Measurements from ENCODE around the gene ZBTB7A. TPM values are rescaled to one million over a fixed set of nuclear protein-coding genes. Genes with fewer than 3 reads are reported as not detected.

The ZBTB7A gene
- total RNA-seq, 1 donor from 2014 or later = 51.9 TPM

DNA sequence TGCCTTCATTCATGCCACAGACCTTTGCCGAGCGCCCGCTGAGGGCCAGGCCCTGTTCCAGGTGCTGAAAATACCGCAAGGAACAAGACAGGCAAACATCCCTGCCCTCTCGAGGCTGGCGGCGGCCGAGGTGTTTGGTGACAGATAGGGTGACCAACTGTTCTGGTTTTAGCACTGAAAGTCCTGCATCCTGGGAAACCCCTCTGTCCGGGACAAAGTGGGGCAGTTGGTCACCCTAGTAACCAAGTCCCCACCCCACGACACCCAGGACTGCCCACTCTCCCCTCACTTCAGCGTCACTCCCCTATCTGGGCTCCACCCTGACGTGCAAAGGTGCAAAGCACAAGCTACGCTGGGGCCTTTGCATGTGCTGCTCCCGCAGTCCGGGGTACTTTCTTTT, 17.3 kb downstream of the ZBTB7A start:
- peak; percentile 46 for DNase-seq
- intact Hi-C loops (cut with DNase I) = no loop called here
- Histone ChIP-seq H3K27ac (no peak overlapping the region), H3K4me3 (no peak overlapping the region), H3K9me3 (no peaks in the 10 kb centered on the region), H3K4me1 (peaks cover 32% of the 10 kb centered on the region), H3K36me3 (peaks cover 82% of the 10 kb centered on the region), H3K27me3 (ENCODE audit: low read depth) (no peaks in the 10 kb centered on the region)
- TF ChIP-seq, protein P1, sequence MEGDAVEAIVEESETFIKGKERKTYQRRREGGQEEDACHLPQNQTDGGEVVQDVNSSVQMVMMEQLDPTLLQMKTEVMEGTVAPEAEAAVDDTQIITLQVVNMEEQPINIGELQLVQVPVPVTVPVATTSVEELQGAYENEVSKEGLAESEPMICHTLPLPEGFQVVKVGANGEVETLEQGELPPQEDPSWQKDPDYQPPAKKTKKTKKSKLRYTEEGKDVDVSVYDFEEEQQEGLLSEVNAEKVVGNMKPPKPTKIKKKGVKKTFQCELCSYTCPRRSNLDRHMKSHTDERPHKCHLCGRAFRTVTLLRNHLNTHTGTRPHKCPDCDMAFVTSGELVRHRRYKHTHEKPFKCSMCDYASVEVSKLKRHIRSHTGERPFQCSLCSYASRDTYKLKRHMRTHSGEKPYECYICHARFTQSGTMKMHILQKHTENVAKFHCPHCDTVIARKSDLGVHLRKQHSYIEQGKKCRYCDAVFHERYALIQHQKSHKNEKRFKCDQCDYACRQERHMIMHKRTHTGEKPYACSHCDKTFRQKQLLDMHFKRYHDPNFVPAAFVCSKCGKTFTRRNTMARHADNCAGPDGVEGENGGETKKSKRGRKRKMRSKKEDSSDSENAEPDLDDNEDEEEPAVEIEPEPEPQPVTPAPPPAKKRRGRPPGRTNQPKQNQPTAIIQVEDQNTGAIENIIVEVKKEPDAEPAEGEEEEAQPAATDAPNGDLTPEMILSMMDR (IDR thresholded peaks at IDR 0.05) = no peak
- ATAC-seq = no peak

DNA sequence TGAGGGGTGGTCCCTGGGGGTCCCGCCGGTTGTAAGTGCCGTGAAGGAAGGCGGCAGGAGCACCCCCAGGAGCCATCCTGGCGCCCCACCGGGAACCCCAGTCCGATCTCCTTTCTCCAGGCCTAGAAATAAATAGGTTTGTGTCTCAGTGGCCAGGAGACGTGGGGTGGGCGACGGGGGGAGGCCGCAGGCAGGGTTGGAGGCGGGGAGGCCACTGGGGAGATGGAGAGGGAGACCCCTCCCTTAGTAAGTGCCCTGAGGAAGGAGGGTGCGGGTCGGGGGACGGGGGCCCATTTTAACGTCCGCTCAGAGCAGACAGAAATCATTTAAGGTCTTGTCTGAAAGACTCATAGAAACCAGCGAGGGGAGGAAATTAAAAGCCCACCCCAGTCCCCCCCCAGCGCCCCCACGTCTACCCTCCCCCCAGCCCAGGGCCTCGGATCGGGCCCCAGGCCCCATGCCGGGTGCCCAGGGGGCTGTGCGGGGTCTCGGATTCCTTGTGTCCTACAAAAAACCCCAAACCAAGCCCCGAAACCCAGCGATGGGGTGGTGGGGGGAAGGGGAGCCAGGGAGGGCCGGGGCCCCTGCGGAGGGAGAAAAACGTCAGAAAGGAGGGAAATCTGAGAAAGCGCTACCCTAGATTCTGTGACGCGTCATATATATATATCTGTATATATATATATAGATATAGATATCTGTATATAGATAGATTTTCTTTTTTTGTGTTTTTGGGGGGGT, 19.6 kb downstream of the ZBTB7A start:
- DNase-seq (no peak), ATAC-seq (no peak)
- H3K4me3 ChIP-seq = no peak overlapping the region
- intact Hi-C loops (cut with DNase I) = no loop called here
- H3K9me3 ChIP-seq = no peaks in the 10 kb centered on the region
- H3K27me3 ChIP-seq (ENCODE audit: low read depth) = no peaks in the 10 kb centered on the region
- H3K27ac ChIP-seq = no peak overlapping the region
- TF ChIP-seq, protein P1 (IDR thresholded peaks at IDR 0.05) = no peak
- peaks cover 69% of the 10 kb centered on the region for H3K36me3 ChIP-seq
- H3K4me1 ChIP-seq = peaks cover 27% of the 10 kb centered on the region

DNA sequence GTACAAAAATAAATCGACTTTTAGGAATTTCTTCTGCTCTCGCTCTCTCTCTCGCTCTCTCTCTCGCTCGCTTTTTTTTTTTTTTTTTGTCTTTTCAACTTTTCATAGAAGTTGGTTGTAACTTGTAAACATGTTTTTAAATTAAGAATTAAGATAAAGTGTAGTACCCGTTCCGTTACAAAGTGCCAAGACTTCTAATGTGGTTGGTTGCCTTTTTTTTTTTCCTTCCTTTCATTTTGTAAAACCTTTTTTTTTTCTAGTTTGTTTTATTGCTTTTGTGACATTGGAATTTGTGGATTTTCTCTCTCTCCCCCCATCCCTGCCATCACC, 20.4 kb downstream of the ZBTB7A start:
- ATAC-seq (no peak), DNase-seq (no peak)
- H3K4me1 ChIP-seq = peaks cover 21% of the 10 kb centered on the region
- no peaks in the 10 kb centered on the region for H3K9me3 ChIP-seq
- intact Hi-C loops (cut with DNase I) = no loop called here
- H3K4me3 ChIP-seq = no peak overlapping the region
- TF ChIP-seq, protein P1 (IDR thresholded peaks at IDR 0.05) = no peak
- no peaks in the 10 kb centered on the region for H3K27me3 ChIP-seq (ENCODE audit: low read depth)
- no peak overlapping the region for H3K27ac ChIP-seq
- peaks cover 71% of the 10 kb centered on the region for H3K36me3 ChIP-seq

DNA sequence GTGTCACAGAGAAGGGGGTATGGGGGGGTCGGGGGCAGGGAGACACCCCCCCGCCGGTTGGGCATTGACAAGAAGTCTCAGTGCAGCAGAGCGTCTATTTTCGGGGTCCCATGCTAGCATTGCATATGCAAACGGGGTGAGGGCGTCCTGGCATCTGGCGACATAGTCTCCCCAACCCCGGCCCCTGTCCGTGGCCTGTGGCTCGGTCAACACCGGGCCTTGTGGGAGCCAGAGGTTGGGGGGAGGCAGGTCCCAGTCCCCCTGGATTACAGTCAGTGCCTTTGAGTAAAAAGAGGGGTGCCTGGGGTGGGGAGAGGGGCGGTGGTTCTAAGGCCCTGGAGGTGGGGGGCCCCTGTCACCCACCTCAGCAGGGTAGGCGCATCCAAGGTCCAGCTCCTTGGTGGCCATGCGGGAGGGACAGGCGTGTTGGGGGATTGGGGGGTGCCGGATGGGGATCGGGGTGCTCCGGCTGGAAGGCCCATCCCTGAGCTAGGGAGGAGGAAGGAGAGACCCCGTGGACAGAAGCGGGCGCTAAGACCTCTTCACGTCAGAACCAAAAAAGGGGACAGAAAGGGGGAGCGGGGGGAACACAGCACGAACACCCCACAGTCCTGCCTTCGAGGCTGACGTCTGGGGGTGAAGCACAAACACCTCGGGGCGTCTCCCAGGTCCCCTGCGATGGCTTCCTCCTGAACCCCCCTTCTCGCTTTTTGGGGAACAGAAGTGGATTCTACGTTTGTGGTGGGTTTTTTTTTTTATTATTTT, 20.9 kb downstream of the ZBTB7A start:
- no peak overlapping the region for H3K27ac ChIP-seq
- H3K4me3 ChIP-seq = no peak overlapping the region
- no peaks in the 10 kb centered on the region for H3K9me3 ChIP-seq
- TF ChIP-seq, protein P1 (IDR thresholded peaks at IDR 0.05) = no peak
- ATAC-seq (no peak), DNase-seq (no peak)
- intact Hi-C loops (cut with DNase I) = no loop called here
- peaks cover 71% of the 10 kb centered on the region for H3K36me3 ChIP-seq
- no peaks in the 10 kb centered on the region for H3K27me3 ChIP-seq (ENCODE audit: low read depth)
- H3K4me1 ChIP-seq = peaks cover 19% of the 10 kb centered on the region

DNA sequence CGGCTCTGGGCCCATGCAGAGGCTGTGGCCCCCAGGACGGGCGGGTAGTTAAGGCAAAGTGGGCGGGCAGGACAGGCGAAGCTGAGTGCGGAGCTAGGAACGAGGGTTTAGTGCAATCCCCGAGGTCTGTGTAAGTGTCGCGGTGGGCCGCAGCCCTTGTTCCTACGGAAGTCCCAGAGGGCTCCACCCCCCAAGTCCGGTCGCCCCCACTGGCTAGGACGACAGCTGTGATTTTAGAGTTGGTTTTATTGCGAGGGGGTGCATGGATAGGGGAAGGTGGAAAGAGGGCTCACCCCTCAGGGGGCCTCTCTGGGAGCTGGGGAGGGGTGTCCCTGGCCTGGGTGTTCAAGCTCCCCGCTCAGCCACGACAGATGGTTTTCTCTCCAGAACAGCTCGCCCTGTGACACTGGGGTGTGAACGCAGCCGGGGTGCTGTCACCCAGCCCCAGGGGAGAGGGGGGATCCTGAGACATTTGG, 21.7 kb downstream of the ZBTB7A start:
- peaks cover 70% of the 10 kb centered on the region for H3K36me3 ChIP-seq
- TF ChIP-seq, protein P1 (IDR thresholded peaks at IDR 0.05) = no peak
- H3K4me3 ChIP-seq = no peak overlapping the region
- intact Hi-C loops (cut with DNase I) = no loop called here
- no peak for ATAC-seq
- DNase-seq = no peak
- peaks cover 19% of the 10 kb centered on the region for H3K4me1 ChIP-seq
- H3K27ac ChIP-seq = no peak overlapping the region
- H3K9me3 ChIP-seq = no peaks in the 10 kb centered on the region
- no peaks in the 10 kb centered on the region for H3K27me3 ChIP-seq (ENCODE audit: low read depth)
